Stimulated activated CD8-positive, alpha-beta memory T cell treated with anti-CD3 and anti-CD28 coated beads, Interleukin-7, amount 100 ng/mL, for 4 hours (primary cell): ENCODE measurements around the gene RASEF.

ENCODE experiments used
- DNase-seq, 2 donors: peaks; one replicate each; pipeline ENCODE4 v3.0.0-alpha.2; 2020; ENCODE audit warnings: low read depth in 2 of 2

Gene RASEF

DNA sequence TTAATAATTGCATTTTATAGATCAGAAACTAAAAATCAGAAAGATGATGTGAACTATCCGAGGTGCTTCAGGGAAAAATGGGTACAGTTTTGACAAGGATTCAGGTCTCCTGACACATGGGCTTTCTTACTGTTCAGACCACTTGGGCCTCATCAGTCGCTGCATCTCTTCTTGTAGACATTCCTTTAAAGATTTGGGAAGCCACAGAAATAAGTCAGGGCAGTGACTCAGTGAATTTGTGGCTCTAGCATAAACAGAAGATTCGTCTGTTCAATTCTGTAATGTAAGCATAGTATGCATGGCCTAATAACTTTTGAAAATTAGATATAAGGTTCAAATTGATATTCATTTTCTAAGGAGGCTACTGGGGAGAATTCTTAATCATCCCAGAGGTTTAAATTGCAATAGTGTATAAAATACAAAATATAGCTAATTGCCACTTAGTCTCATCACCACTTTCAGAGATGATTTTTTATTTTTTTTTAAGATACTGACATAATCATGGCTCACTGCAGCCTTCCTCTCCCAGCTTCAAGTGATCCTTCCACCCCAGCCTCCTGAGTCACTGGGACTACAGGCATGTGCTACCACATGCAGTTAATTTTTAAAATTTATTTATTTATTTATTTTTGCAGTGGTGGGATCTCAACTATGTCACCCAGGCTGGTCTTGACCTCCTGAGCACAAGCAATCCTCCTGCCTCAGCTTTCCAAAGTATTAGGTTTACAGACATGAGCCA is 48.9 kb downstream of the RASEF start:
- DNase-seq, result no peak

DNA sequence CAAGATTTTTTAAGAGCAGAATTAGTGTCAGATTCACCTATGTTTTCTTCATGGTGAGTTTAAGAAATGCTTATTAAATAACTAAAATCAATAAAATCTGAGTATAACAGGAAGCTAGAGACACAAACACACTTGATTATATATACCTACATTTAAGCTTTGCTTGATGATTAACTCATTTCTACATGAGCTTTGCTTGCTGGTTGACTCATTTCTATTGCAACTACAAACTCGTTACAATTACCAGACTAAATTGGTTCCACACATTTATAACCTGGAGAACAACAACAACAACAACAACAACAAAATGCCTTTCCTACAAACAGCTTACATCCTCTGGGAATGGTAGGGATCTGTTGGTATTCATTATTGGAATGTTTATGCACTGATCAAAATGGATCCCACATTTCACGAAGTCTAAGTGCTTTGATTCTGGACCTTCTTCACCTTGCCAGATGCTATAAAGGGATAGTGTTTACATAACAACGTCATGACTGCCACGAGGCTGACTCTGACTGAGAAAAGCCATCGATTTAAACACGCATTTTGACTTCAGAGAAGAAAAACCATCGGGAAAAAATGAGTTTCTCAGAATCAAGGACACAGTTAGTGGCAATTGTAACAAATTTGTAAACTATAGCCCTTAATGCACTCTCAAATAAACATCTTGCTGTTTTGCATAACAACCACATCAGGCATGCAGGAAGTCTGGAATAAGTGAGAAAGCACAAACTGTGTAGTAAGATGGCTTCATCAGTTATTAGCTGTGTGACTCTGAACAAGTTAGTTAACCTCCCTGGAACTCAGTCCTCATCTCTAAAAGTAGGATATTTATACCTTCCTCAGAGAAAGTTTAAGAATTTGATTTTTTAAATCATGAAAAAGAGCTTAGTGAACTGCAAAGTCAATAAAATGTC is 49.8 kb downstream of the RASEF start:
- no peak for DNase-seq

DNA sequence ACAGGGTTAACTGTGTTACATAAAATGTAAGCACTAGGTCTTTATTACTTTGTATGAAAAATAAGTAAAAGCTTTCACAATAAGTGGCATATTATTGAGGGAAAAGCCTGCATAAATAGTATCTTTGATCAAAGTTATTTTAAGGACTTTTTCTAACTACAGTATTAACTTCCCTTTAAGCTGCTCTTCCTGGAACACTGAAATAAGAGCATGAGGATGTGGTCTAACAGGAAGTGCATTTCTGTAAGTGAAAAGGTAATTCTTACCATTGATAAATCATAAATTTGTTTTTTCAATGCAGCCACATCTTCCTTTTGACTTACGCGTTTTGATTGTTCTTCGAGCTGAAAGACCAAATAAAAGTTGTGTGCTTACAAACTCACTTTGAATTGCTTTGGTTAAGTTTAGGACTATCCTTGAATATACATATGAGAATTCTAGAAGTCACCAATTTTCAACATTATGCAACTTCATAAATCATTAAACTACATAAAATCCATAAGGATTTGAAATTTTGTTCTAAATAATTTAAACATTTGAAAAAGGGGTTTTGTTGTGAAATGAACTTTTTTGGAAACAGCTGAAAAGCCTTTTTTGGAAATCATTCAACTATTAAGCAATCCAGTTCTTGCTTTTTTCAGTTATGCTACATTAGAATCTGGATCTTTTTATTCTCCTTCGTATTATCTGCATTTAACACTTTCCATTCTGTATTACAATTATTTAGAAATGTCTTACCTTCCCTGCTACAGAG is 50.6 kb downstream of the RASEF start:
- no peak for DNase-seq

DNA sequence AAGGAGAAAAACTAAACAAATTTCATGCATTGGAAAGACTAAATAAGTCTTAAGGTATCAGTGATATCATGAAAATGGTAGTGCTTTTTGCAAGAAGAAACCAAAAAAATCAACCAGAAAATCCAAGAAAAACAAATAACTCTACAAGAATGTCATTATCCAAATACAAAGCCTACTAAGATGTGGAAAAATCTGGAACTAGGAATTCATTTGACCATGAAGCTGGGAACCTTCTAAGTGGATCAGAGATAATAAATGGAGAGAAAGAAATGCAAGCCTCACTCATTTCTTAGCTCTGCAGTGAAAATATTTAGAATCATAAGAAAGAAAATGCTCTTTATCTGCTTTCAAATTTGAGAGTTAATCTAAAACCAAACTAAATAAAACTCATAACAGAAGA is 51.3 kb downstream of the RASEF start:
- no peak for DNase-seq

DNA sequence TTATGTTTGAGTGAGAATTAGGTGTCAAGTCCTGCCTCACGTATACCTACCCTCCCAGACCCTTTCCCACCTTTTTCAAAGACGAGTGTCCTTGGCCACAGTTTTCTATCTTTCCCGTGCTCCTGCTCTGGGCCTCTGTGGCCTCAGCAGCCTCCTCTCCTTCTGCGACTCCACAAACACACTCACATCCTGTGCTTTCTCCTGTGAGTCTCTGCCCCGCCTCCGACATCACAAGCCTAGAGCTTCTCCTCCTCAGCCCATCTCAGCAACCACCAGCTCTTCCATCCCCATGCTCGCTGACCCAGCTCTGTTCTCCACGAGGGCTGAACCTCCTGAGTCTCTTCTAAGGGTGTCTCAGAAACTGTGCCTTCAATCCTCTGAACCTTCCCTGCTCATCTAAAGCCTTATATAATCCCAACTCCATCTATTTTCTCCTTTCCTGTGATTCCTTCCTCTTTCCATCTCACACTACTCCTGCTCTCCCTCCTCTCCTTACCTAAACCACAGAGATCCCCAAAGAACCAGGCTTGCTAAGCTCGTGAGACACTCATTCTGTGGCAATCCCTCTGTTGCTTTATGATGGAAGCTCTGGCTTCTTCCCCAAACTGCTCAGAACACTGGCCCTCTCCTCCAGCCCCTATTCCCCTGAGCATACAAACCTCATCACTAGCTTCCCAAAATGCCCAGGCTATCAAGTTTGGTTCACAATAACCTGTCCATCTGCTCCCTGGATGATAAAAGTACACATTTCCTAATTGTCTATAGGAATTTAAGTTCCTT is 55.2 kb downstream of the RASEF start:
- DNase-seq, result no peak

DNA sequence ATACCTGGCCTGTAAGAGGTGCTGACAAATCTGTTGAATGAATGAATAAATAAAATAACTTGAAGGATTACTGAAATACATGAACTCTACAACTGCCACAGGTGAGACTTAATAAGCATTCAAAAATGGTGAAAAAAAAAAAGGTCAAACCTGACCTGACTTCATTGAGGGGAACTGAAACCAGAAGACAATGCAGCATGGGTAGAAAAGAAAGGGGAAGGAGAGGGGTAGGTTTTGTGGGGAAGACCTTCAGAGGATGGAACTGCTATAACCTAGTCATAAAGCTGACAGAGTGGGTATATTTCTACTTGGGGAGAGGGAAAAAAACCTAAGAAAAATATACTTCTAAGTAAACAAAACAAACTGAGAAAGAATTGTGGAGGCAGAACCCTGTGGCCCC is 56.6 kb downstream of the RASEF start:
- no peak for DNase-seq

DNA sequence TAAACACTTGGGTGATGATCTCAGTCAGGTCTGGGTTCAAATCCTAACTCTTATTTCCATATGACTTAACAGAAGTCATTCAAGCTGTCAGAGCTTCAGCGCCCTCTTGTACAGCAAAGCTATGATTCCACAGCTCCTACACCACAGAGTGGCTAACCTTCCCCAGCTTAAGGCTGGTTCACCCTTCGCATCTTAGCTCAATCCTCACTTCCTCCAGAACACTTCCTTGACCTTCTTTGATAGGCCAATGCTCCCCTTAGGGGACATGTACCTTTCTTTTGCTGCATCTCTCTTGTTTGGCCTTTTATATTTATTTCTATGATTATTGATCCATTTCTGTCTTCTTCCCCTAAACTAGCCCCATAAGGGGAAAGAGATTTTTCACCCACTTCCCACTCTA is 57.0 kb downstream of the RASEF start:
- no peak for DNase-seq

DNA sequence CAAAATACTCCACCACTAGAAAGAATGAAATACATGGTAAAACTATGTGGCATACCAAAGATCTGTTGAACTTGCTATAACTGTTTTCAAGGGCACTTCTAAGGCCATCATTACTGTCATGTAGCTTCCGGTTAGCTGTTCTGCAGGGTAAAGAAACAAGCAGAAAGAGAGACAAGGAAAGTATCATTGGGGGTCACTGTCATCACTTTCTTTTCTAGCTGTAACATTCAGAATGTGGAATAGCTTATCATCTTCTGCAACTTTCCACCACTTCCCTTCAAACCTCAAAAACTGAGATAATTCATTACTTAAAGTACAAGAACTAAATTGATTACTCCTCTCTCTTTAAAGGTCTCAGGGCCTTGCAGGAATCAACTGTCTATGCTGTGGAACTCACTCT is 57.6 kb downstream of the RASEF start:
- DNase-seq, result no peak

DNA sequence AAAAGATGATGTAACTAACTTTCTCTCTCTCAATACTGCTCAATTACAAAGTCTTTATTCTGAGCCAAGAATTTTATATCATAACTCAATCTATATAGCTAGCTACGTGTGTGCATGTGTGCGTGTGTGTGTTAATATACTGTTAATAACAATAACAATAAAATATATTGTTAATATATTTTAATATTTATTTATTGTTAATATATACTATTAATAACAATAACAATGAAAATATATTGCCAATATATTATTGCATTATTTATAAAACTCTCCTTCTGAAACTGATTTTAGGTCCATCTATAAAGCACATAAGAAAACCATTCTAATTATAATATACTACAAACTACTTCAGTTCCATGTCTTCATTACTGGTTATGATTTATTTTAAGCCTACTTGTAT is 60.6 kb downstream of the RASEF start:
- no peak for DNase-seq

DNA sequence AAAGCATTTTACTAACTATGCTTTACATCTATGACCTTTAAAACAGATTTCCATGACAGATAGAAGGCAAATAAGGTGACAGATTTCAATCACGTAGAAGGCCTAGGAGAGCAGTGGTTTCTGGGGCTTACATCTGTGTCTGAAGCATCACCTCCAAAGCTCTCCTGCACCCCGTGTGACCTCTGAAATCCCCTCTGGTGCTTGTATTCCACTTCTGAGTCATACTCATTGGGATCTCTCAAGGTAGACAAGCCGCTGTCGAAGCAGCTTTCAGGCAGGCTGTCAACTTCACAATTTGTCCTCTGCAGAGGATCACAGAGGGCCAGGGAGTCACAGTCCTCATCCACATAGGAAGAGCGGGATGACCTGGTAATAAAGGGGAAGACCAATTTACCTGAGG is 62.2 kb downstream of the RASEF start:
- DNase-seq, result no peak

DNA sequence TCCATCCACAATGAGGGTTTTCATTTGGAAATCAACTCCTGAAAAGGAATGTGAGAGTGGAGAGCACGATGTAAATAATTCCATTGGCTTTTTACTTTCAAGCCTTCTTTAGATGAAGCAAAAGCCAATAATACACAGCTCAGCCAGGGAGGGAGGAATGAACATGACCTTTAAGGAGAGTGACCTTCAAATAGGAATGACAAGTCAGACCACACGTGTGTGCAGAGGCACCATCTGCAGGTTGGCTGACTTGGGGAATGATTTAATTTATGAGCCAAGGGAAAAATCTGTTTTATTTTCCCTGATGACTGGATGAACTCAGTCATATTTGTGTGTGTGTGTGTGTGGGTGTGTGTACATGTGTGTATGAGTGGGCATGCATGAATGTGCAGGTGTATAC is 64.5 kb downstream of the RASEF start:
- DNase-seq, result no peak

DNA sequence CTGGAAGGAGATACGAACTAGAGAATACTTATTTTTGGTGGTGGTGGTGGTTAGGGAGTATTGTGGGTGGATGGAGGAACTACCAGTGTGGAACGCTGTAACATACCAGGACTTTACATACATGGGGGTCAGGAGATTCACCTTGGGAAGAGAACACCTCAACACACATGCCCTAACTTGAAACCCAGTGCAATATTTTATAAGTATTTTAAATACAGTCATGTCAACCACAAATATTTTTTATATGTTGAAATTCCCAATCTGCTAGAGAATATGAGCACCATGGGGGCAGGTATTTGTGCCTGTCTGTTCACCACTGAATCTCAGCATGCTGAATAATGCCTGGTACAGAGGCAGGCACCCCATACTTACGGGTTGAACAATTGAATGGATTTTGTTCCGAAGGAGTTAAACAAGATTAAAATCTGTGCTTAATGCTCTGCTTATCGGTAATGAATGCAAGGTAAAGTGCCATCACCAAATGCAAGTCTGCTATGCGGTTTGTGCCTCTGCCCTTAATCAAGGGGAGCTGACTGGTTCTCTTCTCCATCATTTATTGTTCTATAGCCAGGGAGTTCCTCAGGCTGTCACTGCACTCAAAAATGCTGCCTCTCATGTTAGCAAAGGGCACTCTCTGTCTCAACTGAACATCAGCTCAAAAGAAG is 65.3 kb downstream of the RASEF start:
- DNase-seq, result no peak

DNA sequence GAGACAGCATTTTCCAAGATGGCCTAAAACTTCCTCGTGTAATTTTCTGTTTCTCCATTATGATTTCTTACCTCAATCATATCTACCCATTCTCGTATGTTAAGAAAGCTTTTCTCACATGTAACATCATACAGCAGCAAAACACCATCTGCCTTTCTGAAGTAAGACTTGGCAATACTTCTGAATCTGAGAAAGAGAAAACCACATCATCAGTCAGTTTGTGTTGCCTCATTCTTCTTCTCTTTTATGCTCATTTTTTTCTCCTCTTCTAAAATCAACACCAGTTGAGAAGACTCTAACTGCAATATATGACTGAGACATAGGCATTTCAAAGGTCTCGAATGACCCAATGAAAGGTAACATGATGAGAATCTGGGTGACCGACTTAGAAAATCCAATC is 66.0 kb downstream of the RASEF start:
- DNase-seq, result no peak

DNA sequence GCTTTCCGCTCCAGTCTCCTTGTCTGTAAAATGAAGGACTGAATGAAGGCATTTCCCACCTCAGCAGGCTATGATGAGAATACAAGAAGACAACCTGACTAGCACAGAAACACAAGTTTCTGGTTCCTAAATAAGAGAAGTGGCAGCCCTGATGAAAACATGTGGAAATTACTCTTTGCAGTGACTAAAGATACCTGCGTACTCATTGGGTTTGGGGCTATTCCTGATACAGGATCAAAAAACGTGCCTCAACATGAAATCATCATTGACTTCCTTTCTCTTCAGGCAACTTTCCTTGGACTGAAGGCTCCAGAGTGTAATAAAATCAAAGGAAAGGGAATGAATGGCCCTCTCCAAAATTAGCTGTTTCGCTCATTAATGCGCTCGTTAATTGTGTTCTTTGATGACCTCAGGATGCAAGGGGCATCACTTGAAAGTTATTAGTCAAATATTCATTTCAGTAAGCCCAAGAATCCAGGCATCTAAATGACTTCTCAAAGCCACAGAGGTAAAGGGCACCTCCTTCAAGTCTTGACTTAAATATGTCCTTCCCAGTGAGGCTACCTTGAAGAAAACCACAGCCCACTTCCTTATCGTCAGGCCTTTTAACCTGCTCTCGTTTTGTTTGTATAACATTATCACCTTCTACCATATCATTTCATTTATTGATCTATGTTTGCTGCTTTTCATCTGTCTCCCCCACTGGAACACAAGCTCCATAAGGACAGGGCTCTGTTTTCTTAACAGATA is 68.9 kb downstream of the RASEF start:
- no peak for DNase-seq

DNA sequence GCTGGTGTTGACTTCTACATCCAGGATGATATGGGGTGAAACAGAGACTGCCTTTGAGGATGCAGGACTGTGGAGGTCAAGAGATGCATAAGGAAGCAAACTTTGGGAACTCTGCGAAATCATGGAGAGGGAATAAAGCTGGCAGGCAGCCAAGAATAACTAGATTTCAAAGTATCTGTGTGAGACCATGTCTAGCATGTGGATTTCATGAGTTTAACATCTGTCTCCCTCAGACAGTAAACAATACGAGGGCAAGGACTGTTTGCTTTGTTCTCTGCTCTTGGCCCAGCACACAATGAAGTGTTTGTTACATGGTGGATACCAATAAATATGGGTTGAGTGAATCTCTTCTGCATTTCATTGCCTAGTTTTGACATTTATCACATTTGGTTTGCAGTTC is 71.3 kb downstream of the RASEF start:
- DNase-seq, result no peak

DNA sequence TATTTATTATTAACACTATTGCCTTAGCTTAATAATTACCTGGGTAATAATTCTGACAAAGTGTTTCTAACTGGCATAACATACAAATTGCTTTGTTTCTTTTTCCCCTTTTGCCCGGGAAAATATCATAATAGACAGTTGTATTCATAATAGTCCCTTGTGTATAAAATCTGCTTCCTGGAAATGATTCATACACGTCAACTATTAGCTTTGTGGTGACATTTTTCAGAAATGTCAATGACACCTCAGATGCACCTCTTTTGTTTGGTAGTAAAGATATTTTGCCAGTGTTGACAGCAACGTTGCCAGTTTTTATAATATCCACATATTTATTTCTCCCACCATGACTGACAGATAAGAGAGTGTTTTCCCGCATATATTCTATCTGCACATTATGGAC is 73.0 kb downstream of the RASEF start:
- no peak for DNase-seq

DNA sequence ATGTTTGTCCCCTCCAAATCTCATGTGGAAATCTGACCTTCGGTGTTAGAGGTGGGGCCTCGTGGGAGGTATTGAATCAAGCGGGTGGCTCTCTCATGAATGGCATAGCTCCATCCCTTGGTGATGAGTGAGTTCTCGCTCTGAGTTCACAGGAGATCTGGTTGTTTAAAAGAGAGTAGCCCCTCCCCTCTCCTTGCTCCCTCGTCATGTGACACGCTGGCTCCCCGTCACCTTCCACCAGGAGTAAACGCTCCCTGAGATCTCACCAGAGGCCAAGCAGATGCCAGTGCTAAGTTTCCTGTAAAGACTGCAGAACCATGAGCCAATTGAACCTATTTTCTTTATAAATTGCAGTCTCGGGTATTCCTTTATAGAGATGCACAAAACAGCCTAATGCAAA is 74.5 kb downstream of the RASEF start:
- DNase-seq, result no peak

DNA sequence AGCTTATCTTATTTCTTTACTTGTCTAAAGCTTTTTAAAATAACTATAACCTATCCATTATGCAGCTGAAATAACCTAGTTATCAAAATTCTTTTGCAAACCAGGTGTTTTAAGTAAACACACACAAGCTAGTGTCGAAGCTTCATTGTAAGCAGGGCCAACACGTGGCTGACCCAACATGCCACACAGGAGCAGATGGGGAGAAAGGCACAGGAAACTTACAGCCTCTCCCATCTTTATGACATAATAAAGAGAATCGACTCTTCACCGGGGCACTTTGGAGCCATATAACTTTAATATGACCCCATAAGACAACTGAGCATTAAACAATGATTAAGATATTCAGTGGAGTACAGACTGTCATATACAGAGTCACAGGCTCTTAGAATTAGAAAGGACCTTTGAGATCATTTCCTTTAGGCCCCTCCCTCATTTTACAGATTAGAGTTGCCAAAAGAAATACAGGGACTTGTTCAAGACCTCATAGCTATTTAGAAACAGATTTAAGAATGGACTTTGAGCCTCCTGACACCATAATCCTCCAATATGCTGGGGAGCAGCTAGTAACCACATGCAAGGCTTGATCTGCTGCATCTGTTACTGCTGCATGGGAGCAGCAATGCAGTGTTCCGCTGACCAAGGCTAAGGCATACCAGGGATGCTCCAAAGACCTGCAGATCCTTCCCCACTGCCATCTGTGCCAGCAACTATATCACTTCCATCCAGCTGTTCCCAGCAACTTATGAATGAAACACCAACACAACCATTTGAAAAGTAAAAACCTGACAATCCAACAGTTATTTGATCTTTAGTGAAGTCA is 75.4 kb downstream of the RASEF start:
- no peak for DNase-seq

DNA sequence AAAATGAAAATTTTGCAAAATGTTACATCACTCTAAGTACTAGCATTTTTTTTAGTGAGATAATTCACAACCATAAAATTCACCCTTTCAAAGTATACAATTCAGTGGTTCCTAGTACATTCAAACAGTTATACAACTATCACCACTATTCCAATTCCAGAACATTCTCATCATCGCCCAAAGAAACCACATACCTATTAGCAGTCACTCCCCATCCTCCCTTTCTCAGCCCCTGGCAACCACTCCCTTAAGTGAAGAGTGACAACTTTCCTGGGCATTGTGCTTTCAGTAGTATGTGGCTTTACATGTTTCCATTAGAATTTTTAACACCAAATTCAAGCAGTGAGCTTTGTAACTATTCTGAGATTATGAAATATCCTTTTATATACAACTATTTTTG is 81.4 kb downstream of the RASEF start:
- no peak for DNase-seq

DNA sequence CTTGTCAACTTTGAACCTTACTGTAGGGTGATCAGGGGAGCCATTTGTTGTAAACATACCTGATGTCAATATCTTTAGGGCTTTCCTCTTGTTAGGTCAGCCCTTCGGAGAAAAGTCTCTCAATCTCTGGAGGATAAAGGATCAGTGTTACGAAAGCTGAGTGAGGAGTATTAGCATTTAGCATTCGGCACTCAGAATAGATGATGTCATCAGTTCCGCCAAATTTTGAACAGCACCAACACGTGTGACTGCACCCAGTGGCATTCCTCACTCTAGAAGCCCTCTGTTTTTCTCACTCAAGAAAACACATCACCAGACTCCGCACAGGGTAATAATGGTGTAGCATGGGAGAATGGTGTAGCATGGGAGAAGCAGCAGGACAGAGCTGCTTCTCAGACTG is 87.8 kb downstream of the RASEF start:
- no peak for DNase-seq
